IPS-15b (cell line): Measurements from ENCODE around the gene TUSC2.
A peak's percentile ranks its signal among the peaks of the same experiment; 100 is the strongest.

ENCODE experiments used
- H3K27me3 ChIP-seq: one replicate; pipeline ENCODE4 v1.6.1; 2013; ENCODE audit warnings: low read length; ENCODE audit not compliant: control insufficient read depth, insufficient read depth
- H3K36me3 ChIP-seq: one replicate; pipeline ENCODE4 v1.6.1; 2013; ENCODE audit warnings: low read length; ENCODE audit not compliant: control insufficient read depth, insufficient read depth
- H3K4me1 ChIP-seq: one replicate; pipeline ENCODE4 v1.6.1; 2013; ENCODE audit warnings: mild to moderate bottlenecking, low read length; ENCODE audit not compliant: control insufficient read depth, insufficient read depth
- H3K4me3 ChIP-seq: one replicate; pipeline ENCODE4 v1.5.1; 2013; ENCODE audit warnings: low read depth, low read length
- H3K9ac ChIP-seq: one replicate; pipeline ENCODE4 v1.6.1; 2013; ENCODE audit warnings: low read depth, mild to moderate bottlenecking, low read length
- H3K9me3 ChIP-seq: one replicate; pipeline ENCODE4 v1.6.1; 2013; ENCODE audit warnings: mild to moderate bottlenecking, low read length; ENCODE audit not compliant: control insufficient read depth, insufficient read depth

TUSC2 gene

DNA sequence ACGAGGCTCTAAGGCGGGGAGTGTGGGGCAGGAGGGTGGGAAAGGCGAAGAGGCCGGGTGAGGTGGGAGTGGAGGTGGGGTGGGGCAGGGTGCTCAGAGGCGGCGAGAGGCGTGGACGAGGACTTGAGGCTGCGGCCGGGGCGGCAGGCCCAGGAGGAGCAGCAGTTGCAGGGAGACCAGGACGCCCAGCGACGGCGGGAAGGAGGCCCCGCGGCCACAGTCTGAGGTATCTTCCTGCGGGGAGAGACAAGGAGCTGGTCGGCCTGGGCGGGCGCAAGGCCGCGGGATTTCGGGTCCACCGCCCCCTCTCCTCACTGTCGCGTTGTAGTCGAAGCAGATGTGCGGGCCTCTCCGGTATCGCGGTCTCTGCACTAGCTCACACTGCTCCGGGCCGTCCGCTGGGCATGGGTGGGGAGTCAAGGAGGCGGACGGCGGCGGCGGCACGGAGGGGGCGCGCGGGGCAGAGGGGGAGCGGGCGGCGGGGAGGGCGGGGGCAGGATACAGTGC is 36.6 kb upstream of the TUSC2 start:
- Histone ChIP-seq H3K4me3 (peak overlapping the region; percentile 50), H3K9ac (no peak overlapping the region), H3K9me3 (no peaks in the 10 kb centered on the region), H3K4me1 (peaks cover 3% of the 10 kb centered on the region), H3K36me3 (peaks cover 3% of the 10 kb centered on the region), H3K27me3 (peaks cover 17% of the 10 kb centered on the region)

DNA sequence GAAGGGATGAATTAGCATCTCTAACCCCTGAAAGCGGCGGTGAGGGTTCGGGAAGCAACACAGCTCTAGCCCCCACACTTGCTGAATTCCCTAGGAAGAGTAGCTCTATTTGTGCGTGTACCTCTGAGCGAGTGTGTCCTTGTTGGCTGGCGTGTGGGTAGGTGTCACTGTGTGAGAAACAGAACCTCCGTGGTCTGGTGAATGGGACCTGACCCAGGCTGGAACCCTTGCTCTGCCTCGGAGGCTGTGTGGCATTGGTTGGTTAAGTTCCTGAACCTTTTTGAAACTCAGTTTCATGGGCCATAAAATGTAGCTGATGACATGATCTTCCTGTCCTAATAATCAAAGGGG is 31.7 kb upstream of the TUSC2 start:
- Histone ChIP-seq H3K27me3 (peaks cover 11% of the 10 kb centered on the region), H3K4me3 (peak overlapping the region; percentile 69), H3K9me3 (no peaks in the 10 kb centered on the region), H3K9ac (no peak overlapping the region), H3K4me1 (peaks cover 3% of the 10 kb centered on the region), H3K36me3 (peaks cover 21% of the 10 kb centered on the region)

DNA sequence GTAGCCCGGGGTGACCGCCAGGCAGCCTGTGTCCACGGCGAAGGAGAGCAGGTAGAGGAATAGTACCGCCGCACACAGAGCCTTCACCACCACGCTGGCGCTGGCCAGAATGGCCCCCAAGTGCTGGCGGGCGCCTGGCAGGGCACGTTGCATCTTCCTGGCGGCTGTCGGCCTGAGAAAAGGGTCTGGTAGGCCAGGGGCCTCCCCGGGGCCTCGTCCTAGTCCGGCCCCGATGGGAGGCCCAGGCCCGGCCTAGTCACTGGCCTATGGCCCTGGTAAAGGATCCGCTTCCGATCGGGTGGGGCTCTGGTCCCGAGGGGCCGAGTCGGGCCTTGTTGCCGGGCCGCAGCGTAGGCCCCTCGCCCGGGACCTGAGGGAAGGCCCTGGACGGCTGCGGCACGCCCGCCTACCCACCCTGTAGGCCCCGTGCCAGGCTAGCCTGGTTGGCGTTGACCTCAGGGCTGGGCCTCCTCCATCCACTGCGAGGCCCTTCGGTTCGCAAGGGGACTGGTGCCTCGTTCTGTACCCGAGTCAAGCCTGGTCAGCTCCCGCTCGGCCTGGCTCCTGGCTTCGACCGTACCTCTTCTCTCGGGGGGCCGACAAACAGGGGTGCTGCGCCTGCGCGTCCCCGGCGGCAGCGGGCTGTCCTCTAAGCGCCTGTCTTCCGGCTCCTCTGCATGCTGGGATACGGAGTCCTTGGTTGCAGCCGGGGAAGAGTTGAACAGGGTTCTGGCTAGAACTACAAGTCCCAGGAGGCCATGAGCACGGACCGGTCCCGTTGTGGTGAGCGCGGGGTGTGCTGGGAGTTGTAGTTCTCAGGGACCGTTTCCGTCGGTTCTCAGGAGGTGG is 31.1 kb upstream of the TUSC2 start, which contains the start of gene TMEM115:
Gene TMEM115, minus strand, starts transcription at position 611 of the 849 bp plus-strand sequence. Its CDS starts 458 bp downstream, at position 153.
- peaks cover 11% of the 10 kb centered on the region for H3K27me3 ChIP-seq

GRCh38 chr3:50358355-50358910 is 30.4 kb upstream of the TUSC2 start:
- H3K27me3 ChIP-seq, result peaks cover 5% of the 10 kb centered on the region
- peak overlapping the region; percentile 73 for H3K9ac ChIP-seq

More for the DNA sequence above, 31.1 kb upstream of the TUSC2 start, which contains the start of gene TMEM115:
- Histone ChIP-seq H3K4me3 (peak within 1 kb of the TSS; percentile 92), H3K9me3 (no peaks in the 10 kb centered on the region), H3K4me1 (peaks cover 3% of the 10 kb centered on the region), H3K9ac (peak within 1 kb of the TSS; percentile 73), H3K36me3 (peaks cover 25% of the 10 kb centered on the region)

DNA sequence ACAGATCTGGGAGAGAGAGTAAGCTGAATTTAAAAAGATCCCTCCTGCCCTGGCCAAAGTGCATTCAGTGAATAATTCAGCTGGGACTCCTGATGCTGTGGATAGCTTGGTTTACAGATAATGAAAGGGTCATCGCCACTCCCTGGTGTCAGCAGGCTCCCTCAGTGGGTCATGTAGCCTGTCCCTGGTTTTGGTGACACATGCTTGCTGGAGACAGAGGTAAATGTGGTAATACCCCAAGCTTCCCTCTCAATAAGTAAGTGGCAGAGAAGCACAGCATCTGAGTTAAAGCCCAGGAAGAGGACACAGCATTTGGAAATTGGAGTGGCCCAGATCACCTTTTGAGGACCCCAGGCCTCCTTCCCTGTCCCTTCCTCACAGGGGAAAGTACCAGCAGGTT is 29.5 kb upstream of the TUSC2 start:
- Histone ChIP-seq H3K4me1 (peaks cover 3% of the 10 kb centered on the region), H3K36me3 (peaks cover 33% of the 10 kb centered on the region), H3K9ac (no peak overlapping the region), H3K4me3 (peak overlapping the region; percentile 92), H3K27me3 (peaks cover 4% of the 10 kb centered on the region), H3K9me3 (no peaks in the 10 kb centered on the region)

More at GRCh38 chr3:50358355-50358910, 30.4 kb upstream of the TUSC2 start:
- H3K9me3 ChIP-seq, result no peaks in the 10 kb centered on the region
- H3K36me3 ChIP-seq, result peaks cover 30% of the 10 kb centered on the region
- peak overlapping the region; percentile 92 for H3K4me3 ChIP-seq
- peaks cover 3% of the 10 kb centered on the region for H3K4me1 ChIP-seq

DNA sequence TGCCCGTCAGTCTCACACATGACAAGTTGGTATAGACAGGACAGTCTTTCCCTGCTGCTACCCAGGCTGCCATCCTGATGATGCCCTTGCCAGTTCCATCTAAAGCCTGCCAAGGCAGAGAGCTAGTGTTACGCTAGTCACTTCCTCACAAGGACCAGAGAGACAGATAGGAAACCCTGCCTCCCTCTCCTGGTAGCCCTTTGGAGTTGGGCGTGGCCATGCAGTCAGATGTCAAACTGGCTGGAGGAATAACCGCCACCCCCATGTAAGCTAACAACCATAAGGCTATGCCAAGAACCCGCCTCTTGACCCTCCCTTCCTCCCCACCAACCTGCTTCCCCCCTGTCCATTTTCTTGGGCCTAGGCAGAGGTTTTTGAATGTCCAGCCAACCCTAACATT is 28.5 kb upstream of the TUSC2 start:
- H3K9ac ChIP-seq, result no peak overlapping the region
- H3K27me3 ChIP-seq, result no peaks in the 10 kb centered on the region
- H3K36me3 ChIP-seq, result peaks cover 33% of the 10 kb centered on the region
- H3K9me3 ChIP-seq, result no peaks in the 10 kb centered on the region
- H3K4me1 ChIP-seq, result peaks cover 3% of the 10 kb centered on the region
- no peak overlapping the region for H3K4me3 ChIP-seq

DNA sequence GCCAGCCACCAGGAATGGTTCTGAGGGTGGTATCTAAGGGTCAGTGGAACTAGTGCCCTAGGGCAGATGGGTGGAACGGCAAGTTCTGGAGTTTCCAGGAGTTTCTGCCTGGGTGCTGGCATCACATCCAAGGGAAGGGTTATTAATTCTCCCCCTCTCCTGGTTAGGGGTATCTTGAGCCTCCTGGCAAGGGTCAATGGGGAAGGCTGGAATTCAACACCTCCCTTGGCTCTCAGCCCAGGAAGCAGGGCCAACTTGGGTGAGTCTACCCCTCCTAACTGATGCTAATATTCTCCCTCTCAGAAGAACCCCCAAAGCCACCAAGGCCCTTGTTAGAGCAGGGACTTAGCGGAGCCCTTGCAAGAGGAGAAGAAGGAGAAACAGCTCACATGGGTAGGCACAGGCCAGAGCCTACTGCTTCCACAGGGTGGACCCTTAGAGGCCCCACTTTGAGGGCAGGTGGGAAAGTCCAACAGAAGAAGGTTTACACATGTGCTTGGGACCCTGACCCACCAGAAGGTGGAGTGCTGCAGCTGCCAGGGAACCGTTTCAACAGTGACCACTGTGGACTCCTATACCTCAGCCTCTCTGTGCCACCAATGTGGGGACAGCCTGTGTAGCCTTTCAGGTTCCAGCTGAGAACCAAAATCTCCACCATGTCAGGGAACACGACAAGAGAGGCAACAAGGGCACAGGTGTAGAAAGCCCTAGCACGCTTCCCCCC is 28.0 kb upstream of the TUSC2 start:
- Histone ChIP-seq H3K36me3 (peaks cover 33% of the 10 kb centered on the region), H3K4me1 (peaks cover 8% of the 10 kb centered on the region), H3K9me3 (no peaks in the 10 kb centered on the region), H3K9ac (no peak overlapping the region), H3K4me3 (no peak overlapping the region), H3K27me3 (no peaks in the 10 kb centered on the region)

DNA sequence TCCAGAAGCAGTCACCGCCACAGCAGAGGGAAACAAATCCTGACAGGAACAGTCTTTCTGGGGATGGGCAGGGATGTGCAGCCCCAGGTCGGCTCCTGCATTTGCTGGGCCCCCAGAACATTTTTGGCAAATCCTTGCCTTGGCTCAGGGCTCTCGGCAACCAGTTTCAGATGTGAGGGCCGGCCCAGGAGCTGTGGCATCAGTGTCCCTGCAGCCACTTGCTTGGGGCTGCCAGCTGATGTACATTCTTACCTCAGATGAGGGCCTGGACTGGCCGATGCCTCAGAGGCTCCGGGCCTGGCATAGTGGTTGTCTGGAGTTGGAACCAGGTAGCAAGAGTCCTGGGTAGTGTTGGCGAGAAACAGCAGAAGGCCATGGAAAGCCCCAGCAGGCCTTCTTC is 26.8 kb upstream of the TUSC2 start:
- H3K36me3 ChIP-seq, result peaks cover 33% of the 10 kb centered on the region
- H3K4me1 ChIP-seq, result peaks cover 5% of the 10 kb centered on the region

GRCh38 chr3:50354186-50354764 is 26.3 kb upstream of the TUSC2 start:
- Histone ChIP-seq H3K4me3 (no peak overlapping the region), H3K36me3 (peaks cover 33% of the 10 kb centered on the region), H3K9ac (no peak overlapping the region), H3K27me3 (no peaks in the 10 kb centered on the region), H3K4me1 (peaks cover 4% of the 10 kb centered on the region), H3K9me3 (no peaks in the 10 kb centered on the region)

More for the DNA sequence above, 26.8 kb upstream of the TUSC2 start:
- no peaks in the 10 kb centered on the region for H3K27me3 ChIP-seq
- no peak overlapping the region for H3K9ac ChIP-seq
- no peaks in the 10 kb centered on the region for H3K9me3 ChIP-seq
- no peak overlapping the region for H3K4me3 ChIP-seq

DNA sequence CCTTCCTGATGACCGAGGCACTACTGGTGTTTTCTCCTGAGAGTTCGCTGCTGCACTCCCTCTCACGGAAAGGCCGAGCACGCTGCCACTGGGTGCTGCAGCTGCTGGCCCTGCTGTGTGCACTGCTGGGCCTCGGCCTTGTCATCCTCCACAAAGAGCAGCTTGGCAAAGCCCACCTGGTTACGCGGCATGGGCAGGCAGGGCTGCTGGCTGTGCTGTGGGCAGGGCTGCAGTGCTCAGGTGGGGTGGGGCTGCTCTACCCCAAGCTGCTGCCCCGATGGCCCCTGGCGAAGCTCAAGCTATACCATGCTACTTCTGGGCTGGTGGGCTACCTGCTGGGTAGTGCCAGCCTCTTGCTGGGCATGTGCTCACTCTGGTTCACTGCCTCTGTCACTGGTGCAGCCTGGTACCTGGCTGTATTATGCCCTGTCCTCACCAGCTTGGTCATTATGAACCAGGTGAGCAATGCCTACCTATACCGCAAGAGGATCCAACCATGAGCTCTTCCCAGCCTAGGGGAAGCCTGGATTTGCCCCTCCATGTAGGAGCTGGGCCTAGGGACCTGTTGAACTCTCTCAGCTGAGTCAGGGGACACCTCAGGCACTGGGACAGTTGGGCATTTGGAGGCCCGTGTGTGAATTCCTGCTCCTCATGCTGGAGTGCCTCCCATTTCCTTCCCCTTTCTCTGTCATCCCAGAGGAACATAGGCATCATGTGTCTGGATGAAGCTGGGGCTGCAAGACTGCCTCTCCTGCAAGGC is 25.4 kb upstream of the TUSC2 start:
- Histone ChIP-seq H3K27me3 (no peaks in the 10 kb centered on the region), H3K4me3 (no peak overlapping the region), H3K36me3 (peaks cover 36% of the 10 kb centered on the region), H3K9me3 (no peaks in the 10 kb centered on the region), H3K4me1 (peaks cover 4% of the 10 kb centered on the region), H3K9ac (no peak overlapping the region)

- no peaks in the 10 kb centered on the region for H3K27me3 ChIP-seq
- no peak overlapping the region for H3K4me3 ChIP-seq
- H3K9me3 ChIP-seq, result no peaks in the 10 kb centered on the region
- peaks cover 4% of the 10 kb centered on the region for H3K4me1 ChIP-seq
- peaks cover 34% of the 10 kb centered on the region for H3K36me3 ChIP-seq
- no peak overlapping the region for H3K9ac ChIP-seq
These were observed 24.8 kb upstream of the TUSC2 start for GRCh38 chr3:50352781-50353180.
